Frontal cortex (tissue), 4 donors: ENCODE data around the gene NCR1. TPM values are rescaled to one million over a fixed set of nuclear protein-coding genes. Genes with fewer than 3 reads are reported as not detected.

Experiments used
- DNase-seq, 2 donors: peaks; one replicate each; pipeline ENCODE4 v3.0.0; 2012; ENCODE audit warnings: low spot score in 2 of 2
- FAIRE-seq: peaks from 2 replicates; lab custom pipeline; 2012; peaks lifted over from hg19 to GRCh38; lab: Jason Lieb, UNC
- small RNA-seq: library from RNA; depleted of rRNA; stranded (forward); fragments of <200 nt; gene quantifications from one replicate; pipeline ENCODE3, GENCODE V24; 2014
- total RNA-seq: library from RNA; depleted of rRNA; stranded (reverse); fragments of >200 nt; gene quantifications from one replicate; pipeline ENCODE4 v1.2.3, GENCODE V29; 2014
- donor health status: control.
- donor health status: control.
- donor health status: control.

The NCR1 gene
- total RNA-seq, 1 donor from 2014 or later: not detected

- DNase-seq: no peak
- FAIRE-seq: no peak
Observed at GRCh38 chr19:54959840-54960239, 53.9 kb downstream of the NCR1 start.

Small RNA genes lying within 50 kb of the gene (small RNA-seq; reads per million reads assigned to genes)
- gene AC011476.8 (not detected), gene RNU6-222P (not detected)

Other genes starting within 250 kb of the NCR1 start
- gene LILRB4, start 243.2 kb upstream of the NCR1 start, total RNA-seq: 0.82 TPM
- gene KIR3DL3, start 181.7 kb upstream of the NCR1 start, total RNA-seq: not detected
- not detected for gene KIR2DL3, start 167.6 kb upstream of the NCR1 start, total RNA-seq
- not detected for gene KIR2DL1, start 136.4 kb upstream of the NCR1 start, total RNA-seq
- gene KIR2DL4, start 102.5 kb upstream of the NCR1 start, total RNA-seq: not detected
- gene KIR3DL1, start 89.7 kb upstream of the NCR1 start, total RNA-seq: not detected
- gene KIR2DS4, start 73.5 kb upstream of the NCR1 start, total RNA-seq: not detected
- gene KIR3DL2, start 55.7 kb upstream of the NCR1 start, total RNA-seq: not detected
- 0.41 TPM for gene FCAR, start 31.9 kb upstream of the NCR1 start, total RNA-seq
- gene NLRP7, start 41.4 kb downstream of the NCR1 start, total RNA-seq: 0.82 TPM
- gene NLRP2, start 60.2 kb downstream of the NCR1 start, total RNA-seq: 13.5 TPM
- under 0.01 TPM for gene GP6, start 132.1 kb downstream of the NCR1 start, total RNA-seq
- 14.3 TPM for gene RDH13, start 157.0 kb downstream of the NCR1 start, total RNA-seq
- gene EPS8L1, start 169.7 kb downstream of the NCR1 start, total RNA-seq: 2.9 TPM
- gene PPP1R12C, start 211.5 kb downstream of the NCR1 start, total RNA-seq: 16.7 TPM
- gene TNNT1, start 243.1 kb downstream of the NCR1 start, total RNA-seq: 2.4 TPM